ENCODE results near the gene ABCC3.

GRCh38 chr17:50611634-50612033, 23.0 kb upstream of the ABCC3 start:
- TF ChIP-seq CTCF (conservative IDR thresholded peaks at IDR 0.05 in 1 of 2, IDR thresholded peaks at IDR 0.05 in 1 of 2; ENCODE audit: low read depth in 1 of 2, low read length in 2 of 2) (no peak), EZH2 (IDR thresholded peaks at IDR 0.05; ENCODE audit: low read length, missing control alignments) (no peak)
